Omental fat pad (tissue), 4 donors: ENCODE results near the gene LGR6. TPM values are rescaled to one million over a fixed set of nuclear protein-coding genes. Genes with fewer than 3 reads are reported as not detected.

Source experiments
- ATAC-seq: fragments of 150-250 bp; one replicate; pipeline ENCODE4 v1.9.1; 2016; ENCODE audit warnings: mild to moderate bottlenecking, moderate library complexity; ENCODE audit not compliant: low FRiP score
- DNase-seq: peaks from one replicate; pipeline ENCODE4 v3.0.0-alpha.2; 2019; ENCODE audit warnings: low spot score
- total RNA-seq, 4 donors: library from RNA; depleted of rRNA; stranded (reverse); fragments of >200 nt; gene quantifications; one replicate each; pipeline ENCODE4 v1.1.0, GENCODE V29; 2016
- TF ChIP-seq, protein P1 (sequence below), 3 donors: fragments of 450-650 bp; IDR thresholded peaks; one replicate each; pipeline ENCODE4 v1.5.1; 2016 to 2017; ENCODE audit warnings: antibody characterized with exemption in 3 of 3, mild to moderate bottlenecking in 3 of 3, moderate library complexity in 2 of 3

LGR6 gene
- total RNA-seq, 4 donors from 2014 or later = 0.28 to 0.32 TPM; not detected in 2

DNA sequence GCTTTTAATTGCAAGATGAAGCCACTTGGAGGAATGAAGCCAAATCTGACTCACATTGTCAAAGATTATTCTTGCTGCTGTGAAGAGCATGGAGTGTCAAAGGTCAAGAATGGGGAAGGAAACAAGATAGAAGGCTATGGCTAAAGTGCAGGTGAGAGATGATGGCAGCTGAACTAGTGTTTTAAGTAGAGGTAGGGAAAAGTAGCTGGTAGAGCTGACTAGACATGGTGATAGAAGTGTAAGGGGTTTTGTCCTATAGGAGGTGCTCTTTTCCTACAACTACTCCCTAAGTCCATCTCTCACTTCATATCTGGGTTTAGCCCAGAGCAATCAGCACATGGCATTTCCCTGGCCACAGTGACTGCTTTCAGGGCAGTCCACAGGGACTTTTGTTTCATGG is 136.3 kb downstream of the LGR6 start:
- no peak for ATAC-seq
- TF ChIP-seq, protein P1, sequence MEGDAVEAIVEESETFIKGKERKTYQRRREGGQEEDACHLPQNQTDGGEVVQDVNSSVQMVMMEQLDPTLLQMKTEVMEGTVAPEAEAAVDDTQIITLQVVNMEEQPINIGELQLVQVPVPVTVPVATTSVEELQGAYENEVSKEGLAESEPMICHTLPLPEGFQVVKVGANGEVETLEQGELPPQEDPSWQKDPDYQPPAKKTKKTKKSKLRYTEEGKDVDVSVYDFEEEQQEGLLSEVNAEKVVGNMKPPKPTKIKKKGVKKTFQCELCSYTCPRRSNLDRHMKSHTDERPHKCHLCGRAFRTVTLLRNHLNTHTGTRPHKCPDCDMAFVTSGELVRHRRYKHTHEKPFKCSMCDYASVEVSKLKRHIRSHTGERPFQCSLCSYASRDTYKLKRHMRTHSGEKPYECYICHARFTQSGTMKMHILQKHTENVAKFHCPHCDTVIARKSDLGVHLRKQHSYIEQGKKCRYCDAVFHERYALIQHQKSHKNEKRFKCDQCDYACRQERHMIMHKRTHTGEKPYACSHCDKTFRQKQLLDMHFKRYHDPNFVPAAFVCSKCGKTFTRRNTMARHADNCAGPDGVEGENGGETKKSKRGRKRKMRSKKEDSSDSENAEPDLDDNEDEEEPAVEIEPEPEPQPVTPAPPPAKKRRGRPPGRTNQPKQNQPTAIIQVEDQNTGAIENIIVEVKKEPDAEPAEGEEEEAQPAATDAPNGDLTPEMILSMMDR (IDR thresholded peaks at IDR 0.05) = no peak
- no peak for DNase-seq

DNA sequence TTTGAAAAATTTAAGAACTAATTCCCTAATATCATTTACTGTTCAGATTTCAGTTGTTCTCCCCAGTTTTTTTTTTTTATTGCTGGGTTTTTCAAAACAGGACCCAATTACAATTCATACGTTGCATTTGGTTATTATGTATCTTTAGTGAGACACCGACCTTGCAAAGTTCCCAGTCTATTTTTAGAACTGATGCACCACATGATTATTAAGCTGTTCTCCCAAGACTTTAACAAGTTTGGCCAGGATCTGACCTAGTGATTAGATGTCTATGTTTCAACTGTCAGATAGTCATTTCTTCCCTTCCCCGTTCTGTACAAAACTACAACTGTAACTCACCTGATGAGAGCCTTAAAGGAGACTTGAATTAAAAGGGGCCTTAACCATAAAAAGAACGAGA is 140.3 kb downstream of the LGR6 start:
- TF ChIP-seq, protein P1 (IDR thresholded peaks at IDR 0.05) = no peak
- DNase-seq = no peak
- no peak for ATAC-seq

DNA sequence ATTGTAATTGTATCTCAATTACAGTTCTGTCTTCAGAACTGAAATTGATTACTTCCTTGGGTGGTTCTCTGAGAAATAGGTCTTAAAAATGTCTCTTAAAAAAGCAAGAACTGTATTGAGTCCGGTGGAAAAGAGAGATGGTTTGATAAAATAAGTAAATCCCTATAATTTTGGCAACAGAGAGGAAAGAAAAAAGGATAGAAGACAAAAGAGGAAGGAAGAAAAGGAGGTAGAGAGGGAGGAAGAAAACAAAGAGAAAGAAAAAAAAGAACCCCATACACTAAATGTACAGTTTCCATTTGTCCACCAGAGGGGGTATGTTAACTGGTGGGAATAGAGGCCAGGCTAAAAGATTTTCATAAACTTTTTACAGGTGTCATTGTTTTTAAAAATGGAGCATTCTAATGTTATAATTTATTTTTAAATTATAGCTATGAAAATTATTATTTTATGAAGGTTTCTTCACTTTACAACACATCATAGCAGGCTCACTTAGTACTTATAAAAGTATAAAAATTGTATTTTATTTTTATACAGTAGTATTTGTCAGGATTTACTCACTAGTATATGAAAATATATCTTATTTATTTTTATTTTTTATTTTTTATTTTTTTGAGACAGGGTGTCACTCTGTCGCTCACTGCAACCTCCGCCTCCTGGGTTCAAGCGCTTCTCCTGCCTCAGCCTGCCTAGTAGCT is 150.2 kb downstream of the LGR6 start:
- ATAC-seq = no peak
- DNase-seq = no peak
- TF ChIP-seq, protein P1 (IDR thresholded peaks at IDR 0.05) = no peak

DNA sequence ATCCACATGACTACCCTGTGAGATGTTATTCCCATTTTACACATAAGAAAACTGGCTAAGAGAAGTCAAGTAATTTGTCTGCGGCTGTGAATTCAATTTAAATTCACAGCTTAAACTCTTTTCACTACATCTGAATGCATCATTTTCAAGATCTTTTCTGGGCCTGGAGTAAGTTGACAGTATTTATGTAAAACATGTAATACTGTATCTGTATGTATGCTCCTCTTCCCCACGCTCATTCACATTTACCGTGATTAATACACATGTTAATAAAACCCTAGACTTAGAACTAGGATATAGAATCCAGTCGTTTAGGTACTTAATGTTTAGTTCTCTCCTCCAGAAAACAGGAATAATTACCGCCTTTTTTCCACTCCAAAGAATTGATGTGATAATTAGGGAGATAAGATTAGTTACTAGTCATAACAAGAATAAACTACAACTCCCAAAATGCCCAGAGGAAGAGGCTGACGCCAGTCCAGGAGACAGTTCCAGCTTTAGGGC is 154.5 kb downstream of the LGR6 start:
- TF ChIP-seq, protein P1 (IDR thresholded peaks at IDR 0.05) = no peak
- DNase-seq (no peak), ATAC-seq (no peak)

DNA sequence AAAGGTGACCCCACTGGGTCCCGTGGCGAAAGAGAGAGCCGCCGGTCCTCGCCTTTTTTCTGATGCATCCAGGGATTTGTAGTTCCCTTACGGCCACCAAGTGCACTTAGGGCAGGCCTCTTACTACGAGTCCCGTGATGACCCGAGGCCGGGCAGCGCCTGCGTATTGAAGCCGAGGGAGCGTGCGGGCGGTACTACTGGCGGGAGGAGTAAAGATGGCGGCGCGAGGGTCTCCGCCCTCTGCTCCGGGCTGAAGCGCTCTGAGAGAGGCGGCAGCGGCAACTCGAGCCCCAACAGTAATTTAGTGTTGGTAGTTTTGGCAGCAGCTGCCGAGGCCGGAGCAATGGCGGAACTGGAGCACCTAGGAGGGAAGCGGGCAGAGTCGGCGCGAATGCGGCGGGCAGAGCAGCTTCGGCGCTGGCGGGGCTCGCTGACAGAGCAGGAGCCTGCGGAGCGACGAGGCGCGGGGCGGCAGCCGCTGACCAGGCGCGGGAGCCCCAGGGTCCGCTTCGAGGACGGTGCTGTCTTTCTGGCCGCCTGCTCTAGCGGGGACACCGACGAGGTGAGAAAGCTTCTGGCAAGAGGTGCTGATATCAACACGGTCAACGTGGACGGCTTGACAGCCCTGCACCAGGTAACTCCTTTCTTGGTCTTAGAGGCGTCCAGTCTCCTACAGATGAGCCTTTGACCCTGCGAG is 155.1 kb downstream of the LGR6 start, which contains the start of gene PPP1R12B:
PPP1R12B (plus strand) TSS at position 191 of the 697 bp plus-strand sequence; CDS start at position 344, 153 bp downstream.
- DNase-seq (peak; percentile 88), ATAC-seq (peak; percentile 99)

DNA sequence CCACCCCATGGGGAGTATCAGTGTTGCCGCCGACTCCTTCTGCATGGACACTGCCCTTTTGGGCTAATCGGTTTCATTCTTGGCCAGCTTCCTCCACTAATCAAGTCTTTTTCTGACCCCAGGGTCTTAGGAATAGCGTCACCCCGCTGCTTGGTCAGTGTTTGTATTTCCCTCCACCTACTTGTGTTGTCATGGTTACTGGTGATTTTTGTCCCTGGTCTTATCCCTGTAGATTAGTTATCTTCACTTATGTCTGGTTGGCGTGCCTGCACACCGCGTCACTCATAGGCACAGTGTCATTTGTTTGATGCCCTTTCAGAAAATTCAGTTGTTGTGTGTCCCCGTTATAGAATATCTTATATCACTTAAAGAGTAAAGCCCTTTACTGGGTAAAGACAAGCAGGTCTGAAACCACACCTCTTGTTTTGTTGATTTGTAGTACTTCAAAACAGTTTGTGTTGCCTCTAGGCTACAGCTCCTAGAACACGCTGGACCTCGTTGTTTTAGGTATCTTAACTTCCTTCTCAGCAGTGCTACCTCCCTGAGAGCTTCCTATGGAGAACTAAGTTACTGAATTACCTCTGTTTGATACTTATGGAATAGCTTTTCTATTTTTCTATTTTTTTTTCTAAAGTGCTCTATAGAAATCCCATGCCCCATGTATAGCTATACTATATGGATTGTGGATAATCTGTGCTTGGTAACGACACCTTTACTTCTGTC is 155.8 kb downstream of the LGR6 start:
- DNase-seq (no peak), ATAC-seq (no peak)
- TF ChIP-seq, protein P1 (IDR thresholded peaks at IDR 0.05) = no peak

More for the DNA sequence above, 155.1 kb downstream of the LGR6 start, which contains the start of gene PPP1R12B:
- TF ChIP-seq, protein P1 (IDR thresholded peaks at IDR 0.05) = no peak
